ENCODE results near the gene MRPS16. TPM values are rescaled to one million over a fixed set of nuclear protein-coding genes. Genes with fewer than 3 reads are reported as not detected.

The MRPS16 gene
- total and polyA plus RNA-seq, 5 donors from 2014 or later = 29.3 to 132 (median 112) TPM

DNA sequence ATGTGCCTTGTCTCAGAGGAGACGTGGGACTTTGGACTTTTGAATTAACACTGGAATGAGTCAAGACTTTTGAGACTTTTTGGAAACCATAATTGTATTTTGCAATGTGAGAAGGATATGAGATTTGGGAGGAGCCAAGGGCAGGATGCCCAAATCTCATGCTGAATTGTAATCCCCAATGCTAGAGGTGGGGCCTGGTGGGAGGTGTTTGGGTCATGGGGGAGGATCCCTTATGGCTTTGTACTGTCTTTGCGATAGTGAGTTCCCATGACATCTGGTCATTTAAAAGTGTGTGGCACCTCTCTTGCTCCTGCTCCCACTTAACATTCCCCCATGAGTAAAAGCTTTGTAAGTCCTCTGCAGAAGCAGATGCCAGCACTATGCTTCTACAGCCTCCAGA is 44.6 kb downstream of the MRPS16 start:
- Mint-ChIP-seq H3K27me3 (no peaks in the 10 kb centered on the region), H3K27ac (no peak overlapping the region), H3K4me1 (no peaks in the 10 kb centered on the region), H3K36me3 (peaks cover 28% of the 10 kb centered on the region), H3K4me3 (no peak overlapping the region), H3K9me3 (peaks cover 0 to 5% (median 0%) of the 10 kb centered on the region in 7 donors)
- ATAC-seq (ENCODE audit: low read depth in 2 of 2) = no peak
- Histone ChIP-seq H3K9me3 (ENCODE audit: control insufficient read depth in 2 of 2, low read length in 2 of 2) (no peaks in the 10 kb centered on the region), H3K4me3 (ENCODE audit: low read depth, low read length) (no peak overlapping the region), H3K27me3 (ENCODE audit: control insufficient read depth, insufficient read depth, low read length) (no peaks in the 10 kb centered on the region), H3K27ac (ENCODE audit: insufficient read depth, low read length, poor library complexity, severe bottlenecking) (no peak overlapping the region), H3K4me1 (ENCODE audit: control insufficient read depth, insufficient read depth, low read length, poor library complexity, severe bottlenecking) (no peaks in the 10 kb centered on the region), H3K36me3 (ENCODE audit: control insufficient read depth, insufficient read depth, low read length) (peaks cover 6% of the 10 kb centered on the region)
- DNase-seq = no peak

DNA sequence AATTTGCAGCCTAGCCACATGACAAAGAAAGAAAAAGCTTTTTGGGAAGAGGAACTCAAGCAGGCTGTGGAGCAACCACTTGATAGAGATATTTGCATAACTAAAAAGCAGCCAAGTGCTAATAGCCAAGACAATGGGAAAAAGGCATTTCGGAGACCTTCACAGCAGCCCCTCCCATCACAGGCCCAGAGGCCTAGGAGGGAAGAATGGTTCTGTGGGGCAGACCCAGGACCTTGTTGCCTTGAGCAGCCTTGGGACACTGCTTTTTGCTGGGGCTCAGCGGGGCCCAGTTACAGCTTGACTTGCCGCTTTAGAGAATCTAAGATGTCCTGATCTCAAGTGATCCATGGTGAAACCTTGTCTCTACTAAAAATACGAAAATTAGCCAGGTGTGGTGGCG is 46.1 kb downstream of the MRPS16 start:
- H3K4me3 Mint-ChIP-seq = no peak overlapping the region
- Histone ChIP-seq H3K27ac (ENCODE audit: insufficient read depth, low read length, poor library complexity, severe bottlenecking) (no peak overlapping the region), H3K4me3 (ENCODE audit: low read depth, low read length) (no peak overlapping the region), H3K36me3 (ENCODE audit: control insufficient read depth, insufficient read depth, low read length) (peaks cover 6% of the 10 kb centered on the region), H3K27me3 (ENCODE audit: control insufficient read depth, insufficient read depth, low read length) (no peaks in the 10 kb centered on the region), H3K4me1 (ENCODE audit: control insufficient read depth, insufficient read depth, low read length, poor library complexity, severe bottlenecking) (no peaks in the 10 kb centered on the region), H3K9me3 (ENCODE audit: control insufficient read depth in 2 of 2, low read length in 2 of 2) (no peaks in the 10 kb centered on the region)
- H3K36me3 Mint-ChIP-seq = peaks cover 26% of the 10 kb centered on the region
- ATAC-seq (ENCODE audit: low read depth in 2 of 2) (no peak), DNase-seq (no peak)
- no peak overlapping the region for H3K27ac Mint-ChIP-seq
- no peaks in the 10 kb centered on the region for H3K4me1 Mint-ChIP-seq
- H3K9me3 Mint-ChIP-seq = peaks cover 0 to 5% (median 0%) of the 10 kb centered on the region in 7 donors
- H3K27me3 Mint-ChIP-seq = no peaks in the 10 kb centered on the region

DNA sequence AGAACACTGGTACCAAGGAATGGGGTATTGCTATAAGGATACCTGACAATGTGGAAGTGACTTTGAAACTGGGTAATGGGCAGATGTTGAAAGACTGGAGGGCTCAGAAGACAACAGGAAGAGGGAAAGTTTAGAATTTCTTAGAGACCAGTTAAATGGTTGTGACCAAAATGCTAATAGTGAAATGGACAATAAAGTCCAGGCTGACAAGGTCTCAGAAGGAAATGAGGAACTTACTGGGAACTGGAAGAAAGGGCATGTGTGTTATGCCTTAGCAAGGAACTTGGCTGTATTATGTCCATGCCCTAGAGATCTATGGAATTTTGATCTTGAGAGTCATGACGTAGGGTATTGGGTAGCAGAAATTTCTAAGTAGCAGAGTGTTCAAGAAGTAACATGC is 46.6 kb downstream of the MRPS16 start:
- Mint-ChIP-seq H3K27ac (no peak overlapping the region), H3K36me3 (peaks cover 31% of the 10 kb centered on the region), H3K27me3 (no peaks in the 10 kb centered on the region), H3K9me3 (peaks cover 0 to 5% (median 0%) of the 10 kb centered on the region in 7 donors), H3K4me1 (no peaks in the 10 kb centered on the region), H3K4me3 (no peak overlapping the region)
- DNase-seq (no peak), ATAC-seq (ENCODE audit: low read depth in 2 of 2) (no peak)
- Histone ChIP-seq H3K4me3 (ENCODE audit: low read depth, low read length) (no peak overlapping the region), H3K9me3 (ENCODE audit: control insufficient read depth in 2 of 2, low read length in 2 of 2) (no peaks in the 10 kb centered on the region), H3K4me1 (ENCODE audit: control insufficient read depth, insufficient read depth, low read length, poor library complexity, severe bottlenecking) (no peaks in the 10 kb centered on the region), H3K36me3 (ENCODE audit: control insufficient read depth, insufficient read depth, low read length) (peaks cover 5% of the 10 kb centered on the region), H3K27me3 (ENCODE audit: control insufficient read depth, insufficient read depth, low read length) (no peaks in the 10 kb centered on the region), H3K27ac (ENCODE audit: insufficient read depth, low read length, poor library complexity, severe bottlenecking) (no peak overlapping the region)

DNA sequence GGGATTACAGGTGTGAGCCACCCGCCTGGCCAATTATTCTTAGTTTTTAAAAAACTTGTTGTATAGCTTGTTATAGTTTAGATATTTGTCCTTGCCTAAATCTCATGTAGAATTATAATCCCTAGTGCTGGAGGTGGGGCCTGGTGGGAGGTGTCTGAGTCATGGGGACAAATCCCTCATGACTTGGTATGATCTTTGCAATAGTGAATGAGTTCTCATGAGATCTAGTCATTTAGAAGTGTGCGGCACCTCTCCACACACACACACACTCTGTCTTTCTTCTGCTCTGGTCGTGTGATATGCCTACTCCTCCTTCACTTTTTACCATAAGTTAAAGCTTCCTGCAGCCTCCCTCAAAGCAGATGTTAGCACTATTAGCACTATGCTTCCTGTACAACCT is 47.4 kb downstream of the MRPS16 start:
- no peaks in the 10 kb centered on the region for H3K9me3 ChIP-seq (ENCODE audit: control insufficient read depth in 2 of 2, low read length in 2 of 2)

More for the DNA sequence above, 47.4 kb downstream of the MRPS16 start:
- H3K27ac Mint-ChIP-seq = no peak overlapping the region
- no peak overlapping the region for H3K4me3 Mint-ChIP-seq
- Histone ChIP-seq H3K27me3 (ENCODE audit: control insufficient read depth, insufficient read depth, low read length) (no peaks in the 10 kb centered on the region), H3K4me3 (ENCODE audit: low read depth, low read length) (no peak overlapping the region), H3K36me3 (ENCODE audit: control insufficient read depth, insufficient read depth, low read length) (no peaks in the 10 kb centered on the region), H3K27ac (ENCODE audit: insufficient read depth, low read length, poor library complexity, severe bottlenecking) (no peak overlapping the region), H3K4me1 (ENCODE audit: control insufficient read depth, insufficient read depth, low read length, poor library complexity, severe bottlenecking) (no peaks in the 10 kb centered on the region)
- no peaks in the 10 kb centered on the region for H3K4me1 Mint-ChIP-seq
- ATAC-seq (ENCODE audit: low read depth in 2 of 2) (no peak), DNase-seq (no peak)
- H3K9me3 Mint-ChIP-seq = peaks cover 0 to 5% (median 0%) of the 10 kb centered on the region in 7 donors
- H3K27me3 Mint-ChIP-seq = no peaks in the 10 kb centered on the region
- peaks cover 39% of the 10 kb centered on the region for H3K36me3 Mint-ChIP-seq

Other genes with a start within 250 kb of the MRPS16 start
- 16.7 TPM for gene P4HA1, start 155.8 kb downstream of the MRPS16 start, total RNA-seq
- 10 to 100 TPM; 17.9 to 27.2 (median 19.7) TPM for gene P4HA1, start 155.8 kb downstream of the MRPS16 start, polyA plus RNA-seq
- gene NUDT13, start 142.2 kb downstream of the MRPS16 start, total RNA-seq = 1.8 TPM
- under 1 TPM; 0.49 to 0.79 (median 0.70) TPM for gene NUDT13, start 142.2 kb downstream of the MRPS16 start, polyA plus RNA-seq
- 49.1 TPM for gene ECD, start 84.6 kb downstream of the MRPS16 start, total RNA-seq
- gene ECD, start 84.6 kb downstream of the MRPS16 start, polyA plus RNA-seq = 10 to 100 TPM; 29.0 to 34.1 (median 30.4) TPM
- 10.1 TPM for gene FAM149B1, start 84.5 kb downstream of the MRPS16 start, total RNA-seq
- gene FAM149B1, start 84.5 kb downstream of the MRPS16 start, polyA plus RNA-seq = 1 to 10 TPM; 4.9 to 5.9 (median 5.1) TPM
- 20.9 TPM for gene DNAJC9, start 5.4 kb downstream of the MRPS16 start, total RNA-seq
- gene DNAJC9, start 5.4 kb downstream of the MRPS16 start, polyA plus RNA-seq = 10 to 100 TPM; 32.5 to 35.8 (median 33.9) TPM
- 2.6 TPM for gene CFAP70, start 106.2 kb upstream of the MRPS16 start, total RNA-seq
- gene CFAP70, start 106.2 kb upstream of the MRPS16 start, polyA plus RNA-seq = under 1 TPM in 2 of 4 donors, not detected in 2; 0.09 to 0.25 TPM
- 108 TPM for gene ANXA7, start 161.4 kb upstream of the MRPS16 start, total RNA-seq
- 100 to 1,000 TPM; 233 to 325 (median 249) TPM for gene ANXA7, start 161.4 kb upstream of the MRPS16 start, polyA plus RNA-seq
- gene MSS51, start 180.9 kb upstream of the MRPS16 start, total RNA-seq = 3.9 TPM
- gene MSS51, start 180.9 kb upstream of the MRPS16 start, polyA plus RNA-seq = under 1 TPM in 2 of 4 donors, not detected in 2; 0.13 to 0.14 TPM
- gene PPP3CB, start 243.4 kb upstream of the MRPS16 start, total RNA-seq = 42.4 TPM
- gene PPP3CB, start 243.4 kb upstream of the MRPS16 start, polyA plus RNA-seq = 10 to 100 TPM; 10.8 to 18.0 (median 11.0) TPM

Data from CD4-positive, CD25-positive, alpha-beta regulatory T cell (primary cell).